Endothelial cell (in vitro differentiated cells): ENCODE measurements around the gene FOXC1. TPM values are rescaled to one million over a fixed set of nuclear protein-coding genes. Genes with fewer than 3 reads are reported as not detected.

Experiments
- DNase-seq: peaks from one replicate; pipeline ENCODE4 v3.0.0; 2021; ENCODE audit warnings: low spot score
- H3K27ac Mint-ChIP-seq: one replicate; pipeline ENCODE4 v1.8.0; 2021; ENCODE audit warnings: mixed read lengths, inconsistent platforms; ENCODE audit not compliant: unreplicated experiment
- H3K27me3 Mint-ChIP-seq: one replicate; pipeline ENCODE4 v1.8.0; 2021; ENCODE audit warnings: mild to moderate bottlenecking, moderate library complexity, mixed read lengths, inconsistent platforms; ENCODE audit not compliant: unreplicated experiment
- H3K36me3 Mint-ChIP-seq: one replicate; pipeline ENCODE4 v1.8.0; 2021; ENCODE audit warnings: mild to moderate bottlenecking, low read depth, mixed read lengths, inconsistent platforms; ENCODE audit not compliant: unreplicated experiment
- H3K4me1 Mint-ChIP-seq: one replicate; pipeline ENCODE4 v1.8.0; 2021; ENCODE audit warnings: mild to moderate bottlenecking, mixed read lengths, inconsistent platforms; ENCODE audit not compliant: unreplicated experiment
- H3K4me3 Mint-ChIP-seq: one replicate; pipeline ENCODE4 v1.8.0; 2021; ENCODE audit warnings: mild to moderate bottlenecking, mixed read lengths, inconsistent platforms; ENCODE audit not compliant: unreplicated experiment
- H3K9me3 Mint-ChIP-seq: one replicate; pipeline ENCODE4 v1.8.0; 2021; ENCODE audit warnings: mixed read lengths, inconsistent platforms; ENCODE audit not compliant: unreplicated experiment
- total RNA-seq: library from RNA; stranded (reverse); fragmentation: NEBNext Ultra II Directional; extraction: Animal tissue kit (Norgen Biotek cat#: 25700); gene quantifications from one replicate; pipeline ENCODE4 v1.2.1, GENCODE V29; 2021; ENCODE audit not compliant: unreplicated experiment
- TF ChIP-seq, protein P1 (sequence below): fragments of 200-600 bp; sonication (generic); IDR thresholded peaks from one replicate; pipeline ENCODE4 v1.5.0; 2021; ENCODE audit warnings: antibody characterized with exemption; ENCODE audit not compliant: unreplicated experiment

FOXC1 gene
- total RNA-seq, 1 donor from 2014 or later, result 112 TPM

DNA sequence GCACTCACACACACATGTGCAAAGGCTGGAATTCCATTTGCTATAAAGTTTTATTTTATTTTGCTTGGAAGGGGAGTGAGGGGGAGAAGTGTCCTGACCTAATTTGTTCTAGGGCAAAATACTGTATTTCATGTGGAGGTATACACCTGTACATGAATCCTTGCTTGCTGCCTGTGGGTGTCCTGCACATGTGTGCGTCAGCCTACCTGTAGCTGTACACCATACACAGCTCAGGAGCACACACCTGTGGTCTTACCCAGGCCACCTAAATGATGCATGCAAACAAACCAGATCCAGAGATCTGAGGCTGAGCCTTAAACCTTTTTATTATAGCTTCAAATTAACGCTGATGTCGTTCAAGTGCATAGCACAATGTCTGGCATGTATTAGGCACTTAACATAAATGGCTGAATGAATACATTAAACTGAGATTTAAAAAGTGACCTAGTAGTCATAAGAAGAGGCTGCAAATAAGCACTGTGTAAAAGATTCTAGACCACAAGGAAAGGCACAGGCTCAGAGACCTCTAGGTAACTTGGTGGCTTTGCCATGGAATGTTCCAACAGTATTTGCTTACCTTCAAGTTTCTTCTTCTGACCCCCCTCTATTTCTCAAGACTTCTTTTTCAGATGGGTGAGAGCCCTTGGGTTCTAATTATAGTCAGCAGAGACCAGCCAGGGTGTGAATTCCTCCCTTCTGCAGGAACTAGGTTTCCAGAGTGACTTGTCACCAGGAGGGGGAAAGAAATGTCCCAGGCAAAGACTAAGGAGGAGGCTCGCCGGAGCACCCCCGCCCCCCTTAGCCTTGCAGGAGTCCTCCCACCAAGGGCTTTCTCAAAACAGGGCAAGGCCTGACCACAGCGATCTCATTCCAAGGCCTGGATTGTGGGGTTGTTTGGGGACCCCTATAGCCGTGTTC, 13.4 kb downstream of the FOXC1 start:
- TF ChIP-seq, protein P1, sequence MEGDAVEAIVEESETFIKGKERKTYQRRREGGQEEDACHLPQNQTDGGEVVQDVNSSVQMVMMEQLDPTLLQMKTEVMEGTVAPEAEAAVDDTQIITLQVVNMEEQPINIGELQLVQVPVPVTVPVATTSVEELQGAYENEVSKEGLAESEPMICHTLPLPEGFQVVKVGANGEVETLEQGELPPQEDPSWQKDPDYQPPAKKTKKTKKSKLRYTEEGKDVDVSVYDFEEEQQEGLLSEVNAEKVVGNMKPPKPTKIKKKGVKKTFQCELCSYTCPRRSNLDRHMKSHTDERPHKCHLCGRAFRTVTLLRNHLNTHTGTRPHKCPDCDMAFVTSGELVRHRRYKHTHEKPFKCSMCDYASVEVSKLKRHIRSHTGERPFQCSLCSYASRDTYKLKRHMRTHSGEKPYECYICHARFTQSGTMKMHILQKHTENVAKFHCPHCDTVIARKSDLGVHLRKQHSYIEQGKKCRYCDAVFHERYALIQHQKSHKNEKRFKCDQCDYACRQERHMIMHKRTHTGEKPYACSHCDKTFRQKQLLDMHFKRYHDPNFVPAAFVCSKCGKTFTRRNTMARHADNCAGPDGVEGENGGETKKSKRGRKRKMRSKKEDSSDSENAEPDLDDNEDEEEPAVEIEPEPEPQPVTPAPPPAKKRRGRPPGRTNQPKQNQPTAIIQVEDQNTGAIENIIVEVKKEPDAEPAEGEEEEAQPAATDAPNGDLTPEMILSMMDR, result no peak
- Mint-ChIP-seq H3K27ac (peak overlapping the region; percentile 64), H3K4me1 (peaks cover 60% of the 10 kb centered on the region), H3K27me3 (peaks cover 13% of the 10 kb centered on the region), H3K9me3 (no peaks in the 10 kb centered on the region), H3K4me3 (peak overlapping the region; percentile 91), H3K36me3 (peaks cover 14% of the 10 kb centered on the region)
- no peak for DNase-seq

DNA sequence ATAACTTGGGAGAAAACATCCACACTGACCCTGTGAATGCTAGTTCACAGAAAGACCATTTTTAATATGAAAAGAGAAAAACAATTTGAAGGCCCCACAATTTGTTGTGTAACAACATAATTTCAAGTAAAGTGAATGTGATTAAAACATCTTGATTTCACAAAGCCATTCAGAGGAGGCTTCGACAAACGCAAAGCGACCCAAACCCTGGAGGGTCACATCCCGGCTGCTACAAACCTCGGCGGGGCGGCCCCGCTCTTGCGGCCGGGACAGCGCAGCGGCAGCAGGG, 14.0 kb downstream of the FOXC1 start:
- Mint-ChIP-seq H3K36me3 (peaks cover 10% of the 10 kb centered on the region), H3K4me1 (peaks cover 60% of the 10 kb centered on the region), H3K27me3 (peaks cover 14% of the 10 kb centered on the region), H3K27ac (peak overlapping the region; percentile 64), H3K9me3 (no peaks in the 10 kb centered on the region), H3K4me3 (peak overlapping the region; percentile 91)
- TF ChIP-seq, protein P1, result no peak
- no peak for DNase-seq

DNA sequence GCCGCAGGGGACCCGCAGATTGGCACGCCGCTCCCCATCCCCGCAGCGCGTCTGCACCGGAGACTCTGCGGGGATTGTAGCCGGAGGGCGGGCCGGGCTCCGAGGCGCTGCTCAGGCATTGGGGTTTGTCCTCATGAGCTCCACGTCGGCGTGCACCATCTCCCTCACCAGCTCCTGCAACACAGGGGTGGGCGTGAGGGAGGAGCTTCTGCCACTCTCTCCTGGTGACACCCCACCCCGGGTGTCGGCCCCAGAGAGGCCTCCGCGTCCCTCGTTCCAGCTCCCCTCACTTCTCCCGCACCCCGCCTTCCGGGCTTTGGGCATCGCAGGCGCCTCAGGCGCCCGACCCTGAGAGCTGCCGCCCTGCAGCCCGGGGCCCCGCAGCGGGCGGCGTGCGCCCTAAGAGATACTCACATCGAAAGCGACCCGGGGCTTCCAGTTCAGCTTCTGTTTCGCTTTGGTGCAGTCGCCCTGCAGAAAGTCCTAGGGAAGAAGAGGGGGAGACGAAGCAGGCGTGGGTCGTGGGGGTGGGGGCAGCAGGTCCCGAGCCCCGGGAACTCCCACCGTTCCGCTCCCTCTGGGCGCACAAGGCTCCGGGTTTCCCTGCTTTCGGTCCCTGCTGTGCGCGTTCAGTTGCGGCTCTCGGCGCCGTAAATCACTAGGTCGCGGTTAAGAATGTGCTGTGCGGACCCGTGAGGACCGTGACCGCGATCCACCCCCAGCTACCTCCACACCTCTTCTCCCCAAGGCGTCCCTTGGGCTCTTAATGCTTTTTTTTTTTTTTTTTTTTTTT, 14.5 kb downstream of the FOXC1 start:
- Mint-ChIP-seq H3K36me3 (peaks cover 9% of the 10 kb centered on the region), H3K9me3 (no peaks in the 10 kb centered on the region), H3K27me3 (peaks cover 14% of the 10 kb centered on the region), H3K4me3 (peak overlapping the region; percentile 62), H3K27ac (no peak overlapping the region), H3K4me1 (peaks cover 65% of the 10 kb centered on the region)
- TF ChIP-seq, protein P1, result no peak
- peak; percentile 42 for DNase-seq

DNA sequence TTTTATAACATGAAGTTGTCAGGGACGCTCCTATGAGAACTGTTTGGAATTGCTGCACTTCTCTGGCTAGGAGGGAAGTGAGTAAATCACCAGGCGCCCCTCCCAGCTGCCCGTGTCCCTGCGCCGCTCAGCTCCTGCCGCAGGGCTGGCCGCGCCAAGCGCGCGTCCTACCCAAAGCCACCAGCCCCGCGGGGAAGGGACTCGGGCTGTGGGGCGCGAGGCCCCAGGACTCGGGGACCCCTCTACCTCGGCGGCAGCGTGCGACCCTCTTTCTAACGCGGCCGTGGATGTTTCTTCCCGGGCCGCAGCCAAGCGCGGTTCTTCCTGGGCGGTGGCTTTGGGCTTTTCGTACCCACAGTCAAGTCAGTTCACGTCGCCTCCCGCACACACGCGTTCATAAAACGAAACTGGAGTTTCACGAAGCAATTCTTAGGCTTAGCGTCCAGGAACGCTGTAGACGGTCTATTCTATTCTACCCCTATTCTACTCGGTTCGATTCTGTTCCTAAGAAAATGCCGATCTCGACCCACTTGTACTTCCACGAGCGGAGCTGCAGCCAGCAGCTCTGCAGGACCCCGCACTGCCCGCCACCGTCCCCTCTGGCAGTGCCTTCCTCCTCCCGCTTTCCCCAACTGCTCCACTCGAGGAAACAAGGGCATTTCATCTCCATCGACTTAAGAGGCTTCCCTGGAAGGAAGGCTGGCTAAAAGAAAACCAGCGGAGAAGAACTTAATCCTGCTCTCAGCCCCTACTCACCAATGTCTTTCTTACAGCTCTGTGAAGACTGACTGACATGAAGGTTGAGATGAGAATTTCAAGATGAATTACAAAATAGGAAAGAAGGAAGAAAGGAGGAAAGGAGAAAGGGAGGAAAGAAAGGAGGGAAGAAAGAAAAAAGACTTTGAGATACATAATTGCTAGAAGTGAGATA, 15.4 kb downstream of the FOXC1 start:
- H3K27me3 Mint-ChIP-seq, result peaks cover 14% of the 10 kb centered on the region

More for the DNA sequence above, 15.4 kb downstream of the FOXC1 start:
- H3K36me3 Mint-ChIP-seq, result peaks cover 9% of the 10 kb centered on the region
- H3K27ac Mint-ChIP-seq, result peak overlapping the region; percentile 51
- peak overlapping the region; percentile 90 for H3K4me3 Mint-ChIP-seq
- H3K9me3 Mint-ChIP-seq, result no peaks in the 10 kb centered on the region
- peak; percentile 46 for DNase-seq
- TF ChIP-seq, protein P1, result no peak
- H3K4me1 Mint-ChIP-seq, result peaks cover 71% of the 10 kb centered on the region
